Ascending aorta (tissue), 2 donors: ENCODE results near the gene SLC12A2. TPM values are rescaled to one million over a fixed set of nuclear protein-coding genes. Genes with fewer than 3 reads are reported as not detected.

Source experiments
- DNase-seq, 2 donors: peaks; one replicate each; pipeline ENCODE4 v3.0.0-alpha.2; 2019; ENCODE audit warnings: low spot score in 2 of 2
- H3K27ac ChIP-seq, 2 donors: fragments of 200-600 bp; sonication (generic); one replicate each; pipeline ENCODE4 v1.5.1; 2016 to 2017; ENCODE audit warnings: mild to moderate bottlenecking in 1 of 2
- H3K27me3 ChIP-seq: fragments of 200-600 bp; sonication (generic); one replicate; pipeline ENCODE4 v1.5.1; 2017
- H3K36me3 ChIP-seq, 2 donors: fragments of 200-600 bp; sonication (generic); one replicate each; pipeline ENCODE4 v1.5.1; 2016
- H3K4me1 ChIP-seq, 2 donors: fragments of 200-600 bp; sonication (generic); one replicate each; pipeline ENCODE4 v1.5.1; 2016 to 2017; ENCODE audit warnings: mild to moderate bottlenecking in 1 of 2
- H3K4me3 ChIP-seq, 2 donors: fragments of 200-600 bp; sonication (generic); one replicate each; pipeline ENCODE4 v1.5.1; 2016 to 2017; ENCODE audit warnings: mild to moderate bottlenecking in 1 of 2
- H3K9me3 ChIP-seq, 2 donors: fragments of 200-600 bp; sonication (generic); one replicate each; pipeline ENCODE4 v1.5.1; 2016
- intact Hi-C: fragments of 100-400 bp; cut with DNase I; formaldehyde crosslinking; loops from one replicate; pipeline ENCODE4 v1.15.1; 2023
- total RNA-seq: library from RNA; depleted of rRNA; stranded (reverse); fragments of >200 nt; gene quantifications from one replicate; pipeline ENCODE4 v1.1.0, GENCODE V29; 2016
- TF ChIP-seq, protein P1 (sequence below), 3 experiments: fragments of 200-600 bp in 2 of 3; fragments of 450-650 bp in 1 of 3; sonication (generic) in 2 of 3; IDR thresholded peaks; one replicate each; pipeline ENCODE4 v1.5.1; 2016 to 2019; ENCODE audit warnings: antibody characterized with exemption in 3 of 3, mild to moderate bottlenecking in 1 of 3, moderate library complexity in 1 of 3

SLC12A2 gene
- total RNA-seq, 1 donor from 2014 or later = 11.8 TPM

DNA sequence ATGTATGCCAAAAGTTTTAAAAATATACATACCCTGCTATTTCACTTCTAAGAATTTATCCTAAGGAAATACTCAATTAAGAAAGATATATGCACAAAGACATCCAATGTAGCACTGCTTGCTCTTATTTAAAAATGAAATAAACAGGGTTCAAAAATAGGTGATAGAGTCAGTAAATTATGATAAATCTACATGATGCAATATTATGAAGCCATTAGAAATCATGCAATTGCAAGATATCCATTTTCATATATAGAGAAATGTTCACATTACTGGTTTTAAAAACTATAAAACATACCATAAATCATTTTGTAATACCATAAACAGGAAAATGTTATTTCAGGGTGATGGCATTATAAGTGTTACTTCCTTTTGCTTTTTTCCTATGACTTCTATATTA is 8.6 kb upstream of the SLC12A2 start:
- Histone ChIP-seq H3K36me3 (no peaks in the 10 kb centered on the region), H3K9me3 (no peaks in the 10 kb centered on the region), H3K4me1 (peaks cover 0 to 2% of the 10 kb centered on the region in 2 donors), H3K4me3 (no peak overlapping the region), H3K27ac (no peak overlapping the region), H3K27me3 (no peaks in the 10 kb centered on the region)
- intact Hi-C loops = no loop called here
- DNase-seq = no peak
- TF ChIP-seq, protein P1, sequence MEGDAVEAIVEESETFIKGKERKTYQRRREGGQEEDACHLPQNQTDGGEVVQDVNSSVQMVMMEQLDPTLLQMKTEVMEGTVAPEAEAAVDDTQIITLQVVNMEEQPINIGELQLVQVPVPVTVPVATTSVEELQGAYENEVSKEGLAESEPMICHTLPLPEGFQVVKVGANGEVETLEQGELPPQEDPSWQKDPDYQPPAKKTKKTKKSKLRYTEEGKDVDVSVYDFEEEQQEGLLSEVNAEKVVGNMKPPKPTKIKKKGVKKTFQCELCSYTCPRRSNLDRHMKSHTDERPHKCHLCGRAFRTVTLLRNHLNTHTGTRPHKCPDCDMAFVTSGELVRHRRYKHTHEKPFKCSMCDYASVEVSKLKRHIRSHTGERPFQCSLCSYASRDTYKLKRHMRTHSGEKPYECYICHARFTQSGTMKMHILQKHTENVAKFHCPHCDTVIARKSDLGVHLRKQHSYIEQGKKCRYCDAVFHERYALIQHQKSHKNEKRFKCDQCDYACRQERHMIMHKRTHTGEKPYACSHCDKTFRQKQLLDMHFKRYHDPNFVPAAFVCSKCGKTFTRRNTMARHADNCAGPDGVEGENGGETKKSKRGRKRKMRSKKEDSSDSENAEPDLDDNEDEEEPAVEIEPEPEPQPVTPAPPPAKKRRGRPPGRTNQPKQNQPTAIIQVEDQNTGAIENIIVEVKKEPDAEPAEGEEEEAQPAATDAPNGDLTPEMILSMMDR (IDR thresholded peaks at IDR 0.05) = no peak

DNA sequence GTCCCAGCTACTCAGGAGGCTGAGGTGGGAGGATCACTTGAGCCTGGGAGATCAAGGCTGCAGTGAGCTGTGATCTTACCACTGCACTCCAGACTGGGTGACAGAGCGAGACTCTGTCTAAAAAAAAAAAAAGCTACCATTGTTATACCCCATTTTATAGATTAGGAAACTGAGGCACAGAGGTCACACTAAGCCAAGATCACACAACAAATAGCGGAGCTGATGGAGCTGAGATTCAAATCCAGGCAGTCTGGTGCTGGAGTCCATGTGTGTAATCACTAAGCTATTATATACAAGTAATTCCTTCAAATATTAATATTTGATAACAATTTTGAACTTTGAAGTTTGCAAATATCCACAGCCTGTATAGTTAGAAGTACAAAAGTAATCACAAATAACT is 6.0 kb upstream of the SLC12A2 start:
- H3K4me1 ChIP-seq = peaks cover 0 to 11% of the 10 kb centered on the region in 2 donors

GRCh38 chr5:128081111-128081851 is 2.3 kb upstream of the SLC12A2 start:
- no peak for DNase-seq
- no peaks in the 10 kb centered on the region for H3K36me3 ChIP-seq
- H3K4me1 ChIP-seq = peaks cover 0 to 11% of the 10 kb centered on the region in 2 donors
- peak overlapping the region in 1 of 2 donors; percentile 22 for H3K27ac ChIP-seq
- no peaks in the 10 kb centered on the region for H3K27me3 ChIP-seq
- no peaks in the 10 kb centered on the region for H3K9me3 ChIP-seq
- TF ChIP-seq, protein P1 (IDR thresholded peaks at IDR 0.05) = peak in 2 of 3 experiments; percentile 12 to 26
- H3K4me3 ChIP-seq = peak overlapping the region; percentile 87 to 91
- intact Hi-C loops = loop anchor here (5.0 to 10.0 kb wide), 3 partner anchors 206 to 1011 kb away; partner anchors contain the start of genes ISOC1 and PRRC1

More for the DNA sequence above, 6.0 kb upstream of the SLC12A2 start:
- Histone ChIP-seq H3K4me3 (no peak overlapping the region), H3K27ac (no peak overlapping the region), H3K9me3 (no peaks in the 10 kb centered on the region), H3K36me3 (no peaks in the 10 kb centered on the region), H3K27me3 (no peaks in the 10 kb centered on the region)
- TF ChIP-seq, protein P1 (IDR thresholded peaks at IDR 0.05) = no peak
- intact Hi-C loops = no loop called here
- no peak for DNase-seq

DNA sequence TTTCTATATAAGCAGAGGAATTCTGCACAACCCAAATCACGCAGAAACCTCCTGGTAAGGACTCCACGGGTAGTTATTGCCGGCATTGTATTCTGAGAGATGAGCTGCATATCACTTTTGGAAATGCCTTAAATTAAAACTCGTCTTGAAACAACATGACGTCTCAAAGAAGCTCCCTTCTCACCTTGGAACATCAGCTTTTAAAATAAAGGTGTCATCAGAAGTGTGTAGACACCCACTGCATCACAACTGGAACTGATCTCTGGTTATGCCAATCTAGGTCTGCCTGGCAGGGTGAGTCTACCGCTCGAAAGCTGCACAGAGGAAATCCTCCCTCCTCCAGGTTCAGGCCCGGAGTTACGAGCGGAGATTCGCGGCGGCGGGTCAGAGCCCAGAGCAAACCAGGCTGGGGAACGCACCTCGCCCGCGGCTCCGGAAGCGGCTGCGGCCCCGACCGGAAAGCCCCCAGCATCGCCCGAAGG is 974 bp upstream of the SLC12A2 start:
- H3K4me3 ChIP-seq = peak overlapping the region; percentile 87 to 91
- TF ChIP-seq, protein P1 (IDR thresholded peaks at IDR 0.05) = no peak
- no peaks in the 10 kb centered on the region for H3K27me3 ChIP-seq
- peak overlapping the region; percentile 93 to 95 for H3K27ac ChIP-seq
- no peak for DNase-seq
- intact Hi-C loops = loop anchor here (5.0 to 10.0 kb wide), 3 partner anchors 208 to 1010 kb away; partner anchors contain the start of genes ISOC1 and PRRC1
- no peaks in the 10 kb centered on the region for H3K9me3 ChIP-seq
- H3K4me1 ChIP-seq = peaks cover 0 to 11% of the 10 kb centered on the region in 2 donors
- H3K36me3 ChIP-seq = no peaks in the 10 kb centered on the region

- peak overlapping the region; percentile 87 to 91 for H3K4me3 ChIP-seq
- intact Hi-C loops = loop anchor here (5.0 to 10.0 kb wide), 3 partner anchors 209 to 1008 kb away; partner anchors contain the start of genes ISOC1 and PRRC1
- H3K36me3 ChIP-seq = no peaks in the 10 kb centered on the region
- TF ChIP-seq, protein P1 (IDR thresholded peaks at IDR 0.05) = peak in 2 of 3 experiments; percentile 16 to 45
- peaks cover 0 to 8% of the 10 kb centered on the region in 2 donors for H3K4me1 ChIP-seq
- no peaks in the 10 kb centered on the region for H3K9me3 ChIP-seq
- DNase-seq = no peak
- no peaks in the 10 kb centered on the region for H3K27me3 ChIP-seq
- H3K27ac ChIP-seq = peak overlapping the region; percentile 93 to 95
These were observed 253 bp downstream of the SLC12A2 start for GRCh38 chr5:128083811-128084227.
